ENCODE data around the gene MORN1.

MORN1 gene

DNA sequence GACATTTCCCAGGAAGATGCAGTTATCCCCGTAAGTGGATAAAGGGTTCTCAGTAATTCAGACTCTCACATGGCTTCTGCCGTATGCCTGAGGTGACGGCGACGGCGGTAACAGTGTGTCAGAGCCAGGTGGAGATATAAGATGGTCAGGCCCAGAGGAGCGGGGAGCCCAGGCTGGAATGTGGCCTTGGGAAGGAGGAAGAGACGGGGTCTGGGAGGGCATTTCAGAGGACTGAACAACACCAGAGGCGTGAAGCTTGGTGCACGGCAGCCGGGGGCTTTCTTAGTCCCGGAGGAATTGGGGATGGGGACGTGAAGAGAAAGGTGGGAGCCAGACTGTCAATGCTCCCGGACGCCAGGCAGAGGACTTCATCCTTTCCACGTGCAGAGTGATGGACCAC lies 1.3 kb upstream of the MORN1 start:
- TF ChIP-seq, protein P1, sequence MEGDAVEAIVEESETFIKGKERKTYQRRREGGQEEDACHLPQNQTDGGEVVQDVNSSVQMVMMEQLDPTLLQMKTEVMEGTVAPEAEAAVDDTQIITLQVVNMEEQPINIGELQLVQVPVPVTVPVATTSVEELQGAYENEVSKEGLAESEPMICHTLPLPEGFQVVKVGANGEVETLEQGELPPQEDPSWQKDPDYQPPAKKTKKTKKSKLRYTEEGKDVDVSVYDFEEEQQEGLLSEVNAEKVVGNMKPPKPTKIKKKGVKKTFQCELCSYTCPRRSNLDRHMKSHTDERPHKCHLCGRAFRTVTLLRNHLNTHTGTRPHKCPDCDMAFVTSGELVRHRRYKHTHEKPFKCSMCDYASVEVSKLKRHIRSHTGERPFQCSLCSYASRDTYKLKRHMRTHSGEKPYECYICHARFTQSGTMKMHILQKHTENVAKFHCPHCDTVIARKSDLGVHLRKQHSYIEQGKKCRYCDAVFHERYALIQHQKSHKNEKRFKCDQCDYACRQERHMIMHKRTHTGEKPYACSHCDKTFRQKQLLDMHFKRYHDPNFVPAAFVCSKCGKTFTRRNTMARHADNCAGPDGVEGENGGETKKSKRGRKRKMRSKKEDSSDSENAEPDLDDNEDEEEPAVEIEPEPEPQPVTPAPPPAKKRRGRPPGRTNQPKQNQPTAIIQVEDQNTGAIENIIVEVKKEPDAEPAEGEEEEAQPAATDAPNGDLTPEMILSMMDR (IDR thresholded peaks at IDR 0.05; ENCODE audit: insufficient read depth, low read length, poor library complexity, severe bottlenecking): no peak
- Histone ChIP-seq H3K27me3 (replicated peaks; ENCODE audit: control insufficient read depth, insufficient read depth, low read length) (no peaks in the 10 kb centered on the region), H3K36me3 (ENCODE audit: control insufficient read depth, insufficient read depth, low read length) (peaks cover 22% of the 10 kb centered on the region), H3K4me3 (replicated peaks; ENCODE audit: low read depth, low read length) (peak overlapping the region; percentile 70)
- no peak for DNase-seq (ENCODE audit: extremely low read depth, insufficient read length)

DNA sequence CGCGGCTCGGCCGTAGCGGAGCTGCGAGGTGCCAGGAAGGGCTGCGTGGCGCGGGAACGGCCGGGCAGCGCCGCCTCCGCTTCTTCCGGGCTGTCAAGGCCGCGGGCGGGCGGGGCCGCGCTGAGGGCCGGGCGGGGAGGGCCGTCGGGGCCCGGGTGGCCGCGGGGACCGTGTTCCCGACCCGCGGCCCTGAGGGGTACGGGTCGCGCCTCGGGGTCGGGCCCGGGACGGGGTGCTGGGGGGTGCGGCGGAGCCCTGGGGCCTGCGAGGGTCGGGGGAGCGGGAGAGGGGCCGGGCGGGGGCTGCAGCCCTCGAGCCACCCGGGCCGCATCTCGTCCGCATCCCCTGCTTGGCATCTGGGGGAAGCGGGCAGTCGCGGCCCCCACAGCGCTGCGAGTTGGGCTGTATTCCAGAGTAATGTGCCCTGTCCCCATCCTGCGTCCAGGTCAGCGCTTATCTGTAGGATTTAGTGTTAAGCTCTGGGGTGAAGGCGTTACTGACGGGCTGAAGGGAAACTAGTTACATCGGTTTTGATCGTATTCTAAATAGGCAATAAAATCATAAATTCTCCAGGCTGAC lies 666 bp upstream of the MORN1 start:
- Histone ChIP-seq H3K4me3 (replicated peaks; ENCODE audit: low read depth, low read length) (peak overlapping the region; percentile 70), H3K36me3 (ENCODE audit: control insufficient read depth, insufficient read depth, low read length) (peaks cover 16% of the 10 kb centered on the region), H3K27me3 (replicated peaks; ENCODE audit: control insufficient read depth, insufficient read depth, low read length) (no peaks in the 10 kb centered on the region)
- TF ChIP-seq, protein P1 (IDR thresholded peaks at IDR 0.05; ENCODE audit: insufficient read depth, low read length, poor library complexity, severe bottlenecking): no peak
- DNase-seq (ENCODE audit: extremely low read depth, insufficient read length): no peak

DNA sequence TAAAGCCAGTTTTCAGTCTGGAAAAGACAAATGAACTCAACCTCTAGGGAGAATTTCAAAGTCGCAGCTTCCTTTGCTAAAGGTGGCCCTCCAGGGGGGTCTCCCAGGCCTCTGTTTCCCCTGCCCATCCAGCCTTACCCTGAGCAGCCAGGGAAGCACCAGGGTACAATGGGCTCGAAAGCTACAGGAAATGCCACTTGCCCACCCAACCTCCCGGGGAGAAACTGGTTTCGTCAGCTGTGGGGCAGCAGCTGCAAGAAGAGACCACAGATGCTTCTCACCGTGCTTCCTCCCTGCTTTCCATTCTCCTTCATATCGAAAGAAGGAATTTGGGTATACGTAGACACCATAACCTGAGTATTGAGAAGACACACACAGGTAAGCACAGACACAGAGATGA lies 1.7 kb downstream of the MORN1 start:
- DNase-seq (ENCODE audit: extremely low read depth, insufficient read length): no peak
- TF ChIP-seq, protein P1 (IDR thresholded peaks at IDR 0.05; ENCODE audit: insufficient read depth, low read length, poor library complexity, severe bottlenecking): no peak
- Histone ChIP-seq H3K4me3 (replicated peaks; ENCODE audit: low read depth, low read length) (no peak overlapping the region; the same call in 1 of the 2 replicates), H3K27me3 (replicated peaks; ENCODE audit: control insufficient read depth, insufficient read depth, low read length) (no peaks in the 10 kb centered on the region), H3K36me3 (ENCODE audit: control insufficient read depth, insufficient read depth, low read length) (peaks cover 6% of the 10 kb centered on the region)

DNA sequence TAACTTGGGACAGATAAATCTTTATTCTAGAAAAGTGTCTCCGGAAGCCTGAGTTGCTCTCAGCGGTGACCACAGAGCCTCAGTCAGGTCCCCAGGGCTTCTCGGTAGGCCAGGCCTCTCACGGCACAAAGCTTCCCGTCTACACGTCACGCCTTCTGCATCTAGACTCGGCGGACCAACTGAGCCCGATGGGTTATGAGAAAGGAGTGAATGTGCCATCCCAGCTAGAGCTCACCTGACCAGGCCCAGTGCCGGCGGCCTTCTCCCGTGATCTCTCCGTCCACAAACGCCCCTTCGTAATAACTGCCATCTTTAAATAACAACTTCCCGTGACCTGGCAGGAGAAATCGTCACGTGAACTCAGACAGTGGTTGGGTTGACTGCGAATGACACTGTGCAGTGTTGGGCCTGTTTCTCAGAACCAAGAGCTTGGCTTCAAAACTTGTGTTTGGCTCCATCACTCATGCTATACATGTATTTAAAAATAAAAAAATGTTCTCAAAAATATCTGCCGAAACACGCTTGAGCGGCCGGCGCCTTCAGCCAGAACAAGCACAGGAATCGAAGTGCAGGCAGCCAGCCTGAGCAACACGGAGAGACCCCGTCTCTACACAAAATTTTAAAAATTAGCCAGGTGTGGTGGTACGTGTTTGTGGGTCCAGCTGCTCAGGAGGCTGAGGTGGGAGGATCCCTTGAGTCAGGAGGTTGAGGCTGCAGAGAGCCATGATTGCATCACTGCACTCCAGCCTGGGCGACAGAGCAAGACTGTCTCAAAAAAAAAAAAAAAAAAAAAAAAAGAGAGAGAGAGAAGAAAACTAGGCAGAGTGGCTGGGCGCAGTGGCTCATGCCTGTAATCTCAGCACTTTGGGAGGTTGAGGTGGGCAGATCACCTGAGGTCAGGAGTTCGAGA lies 3.1 kb downstream of the MORN1 start:
- H3K4me3 ChIP-seq (replicated peaks; ENCODE audit: low read depth, low read length): peak overlapping the region; percentile 65
- no peaks in the 10 kb centered on the region; the same call in 1 of the 2 replicates for H3K36me3 ChIP-seq (ENCODE audit: control insufficient read depth, insufficient read depth, low read length)
- TF ChIP-seq, protein P1 (IDR thresholded peaks at IDR 0.05; ENCODE audit: insufficient read depth, low read length, poor library complexity, severe bottlenecking): no peak
- H3K27me3 ChIP-seq (replicated peaks; ENCODE audit: control insufficient read depth, insufficient read depth, low read length): no peaks in the 10 kb centered on the region
- DNase-seq (ENCODE audit: extremely low read depth, insufficient read length): peak; percentile 65

DNA sequence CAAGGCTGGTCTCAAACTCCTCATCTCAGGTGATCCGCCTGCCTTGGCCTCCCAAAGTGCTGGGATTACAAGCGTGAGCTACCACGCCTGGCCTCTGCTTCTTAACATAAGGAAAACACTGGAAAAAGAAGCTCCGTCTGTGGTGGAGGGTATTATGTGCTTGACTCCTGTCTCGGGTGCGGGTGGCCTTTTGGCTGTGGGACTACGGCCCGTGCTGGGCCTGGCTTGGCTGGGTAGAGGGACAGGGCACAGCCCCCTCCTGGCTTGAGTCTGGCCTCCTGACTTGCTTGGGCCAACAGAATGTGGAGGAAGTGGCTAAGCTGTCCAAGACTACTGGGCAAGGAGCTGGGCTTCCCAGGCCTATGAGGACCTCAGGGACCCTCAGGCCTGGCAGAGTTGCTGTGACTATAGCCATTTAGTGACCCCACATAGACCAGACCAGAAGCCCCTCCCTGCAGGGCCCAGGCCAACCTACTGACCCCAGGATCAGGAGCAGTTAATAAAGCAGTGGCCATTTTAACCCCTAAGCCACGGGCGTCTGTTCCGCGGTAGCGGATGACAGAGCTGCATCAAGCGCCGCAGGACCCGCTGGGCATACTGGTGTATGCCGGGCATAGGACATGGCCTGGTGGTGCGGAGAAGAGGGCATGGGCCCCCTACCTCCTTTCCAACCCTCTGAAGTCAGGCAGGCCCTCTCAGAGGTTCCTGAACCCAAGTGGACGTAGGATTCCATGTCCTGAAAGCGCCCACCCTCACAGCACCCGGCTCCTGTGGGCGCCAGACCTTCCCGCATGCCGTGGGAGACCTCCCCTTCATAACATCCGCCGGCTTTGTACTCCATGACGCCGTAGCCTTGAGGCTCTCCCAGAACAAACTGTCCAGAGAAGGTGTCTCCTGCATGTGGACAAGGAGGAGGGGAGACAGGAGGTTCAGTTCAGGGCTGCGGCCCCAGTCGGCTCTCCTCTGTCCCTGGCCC lies 4.4 kb downstream of the MORN1 start:
- Histone ChIP-seq H3K36me3 (ENCODE audit: control insufficient read depth, insufficient read depth, low read length) (no peaks in the 10 kb centered on the region; the same call in 1 of the 2 replicates), H3K4me3 (replicated peaks; ENCODE audit: low read depth, low read length) (peak overlapping the region; percentile 65), H3K27me3 (replicated peaks; ENCODE audit: control insufficient read depth, insufficient read depth, low read length) (no peaks in the 10 kb centered on the region)
- no peak for DNase-seq (ENCODE audit: extremely low read depth, insufficient read length)
- TF ChIP-seq, protein P1 (IDR thresholded peaks at IDR 0.05; ENCODE audit: insufficient read depth, low read length, poor library complexity, severe bottlenecking): no peak

All from GM06990 (cell line).